GM18870 (cell line): Measurements from ENCODE around the gene USH1G.
"Not testable (repeated sequence)": the region's sequence is repeated elsewhere in the genome, so short reads cannot be mapped to it uniquely, and the experiment has no call there.

Experiments used
- ATAC-seq: cut with Tn5 transposase; IDR thresholded peaks from one replicate; pipeline ENCODE4 v1.9.1; 2021; ENCODE audit warnings: moderate library complexity; ENCODE audit not compliant: unreplicated experiment

The USH1G gene

GRCh38 chr17:74935585-74936469 lies 12.8 kb upstream of the USH1G start, which contains the start of gene OTOP3:
OTOP3 (plus strand) TSS chr17:74935898; CDS start chr17:74935922, 24 bp downstream.
- ATAC-seq: no peak

DNA sequence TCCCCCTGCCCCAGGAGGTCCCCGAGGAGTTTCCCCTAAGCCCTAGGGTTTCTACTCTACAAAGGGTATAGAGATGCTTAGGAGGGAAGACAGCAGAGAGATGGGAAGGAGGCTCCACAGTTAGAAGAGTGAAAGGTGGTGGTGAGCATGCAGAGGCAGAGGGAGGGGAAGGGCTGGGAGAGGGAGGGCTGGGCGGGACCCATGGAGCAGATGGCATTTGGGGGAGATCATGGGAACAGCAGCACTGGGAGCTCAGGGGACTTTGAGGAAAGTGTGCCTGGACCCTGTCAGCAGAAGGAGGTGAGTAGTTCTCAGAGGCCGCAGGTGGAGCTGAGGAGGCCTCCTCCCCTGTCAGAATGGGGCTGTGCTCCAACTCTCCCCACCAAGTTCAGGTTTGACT lies 12.0 kb upstream of the USH1G start:
- no peak for ATAC-seq

GRCh38 chr17:74930535-74931036 lies 7.5 kb upstream of the USH1G start:
- ATAC-seq: no peak

DNA sequence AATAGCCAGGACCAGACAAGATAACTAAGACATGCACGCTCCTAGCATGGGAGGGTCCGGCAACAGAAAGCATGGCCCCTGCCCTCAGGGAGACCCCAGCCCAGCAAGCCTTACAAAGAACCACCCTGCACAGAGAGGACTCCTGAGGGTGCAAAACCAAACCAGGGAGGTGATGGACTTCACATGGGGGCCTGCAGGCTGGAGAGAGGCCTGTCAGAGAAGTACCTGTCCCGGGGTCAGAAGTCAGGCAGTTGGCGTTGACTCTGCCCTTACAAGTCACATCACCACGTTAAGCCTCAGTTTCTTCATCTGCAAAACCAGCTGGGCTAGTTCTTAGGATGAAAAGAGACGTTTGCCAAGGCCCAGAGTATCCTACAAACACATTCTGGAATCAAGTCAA lies 5.7 kb upstream of the USH1G start:
- no peak for ATAC-seq

- no peak for ATAC-seq
These were observed 2.2 kb upstream of the USH1G start for GRCh38 chr17:74925242-74925641.

DNA sequence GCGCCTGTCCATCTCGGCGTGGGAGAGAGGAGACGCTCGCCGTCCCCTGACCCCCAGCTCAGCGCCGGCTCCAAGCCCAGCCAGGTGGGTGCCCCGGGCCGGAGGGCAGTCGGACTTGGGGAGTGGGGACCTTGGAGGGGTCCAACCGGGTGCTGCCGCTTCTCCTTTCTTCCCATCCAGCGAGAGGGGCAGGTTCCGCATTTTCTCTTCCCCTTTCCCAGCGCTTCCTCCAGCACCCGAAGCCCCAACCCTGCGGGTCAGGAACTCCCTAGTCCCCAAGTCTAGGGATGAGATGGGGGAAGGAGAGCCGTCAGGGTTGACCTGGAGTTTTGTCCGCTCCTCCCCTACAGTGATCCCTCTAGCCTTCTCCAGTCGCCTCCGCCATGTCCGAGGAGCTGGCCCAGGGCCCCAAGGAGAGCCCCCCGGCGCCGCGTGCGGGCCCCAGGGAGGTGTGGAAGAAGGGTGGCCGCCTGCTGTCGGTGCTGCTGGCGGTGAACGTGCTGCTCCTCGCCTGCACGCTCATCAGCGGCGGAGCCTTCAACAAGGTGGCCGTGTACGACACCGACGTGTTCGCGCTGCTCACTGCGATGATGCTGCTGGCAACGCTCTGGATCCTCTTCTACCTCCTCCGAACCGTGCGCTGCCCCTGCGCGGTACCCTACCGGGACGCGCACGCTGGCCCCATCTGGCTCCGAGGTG lies 1.3 kb upstream of the USH1G start, which contains the start of gene OTOP2:
TSS of gene OTOP2 (plus strand) at position 24 of the 699 bp plus-strand sequence. CDS start at position 384, 360 bp downstream.
- ATAC-seq: no peak

GRCh38 chr17:74923538-74924249 lies 639 bp upstream of the USH1G start:
- no peak for ATAC-seq

DNA sequence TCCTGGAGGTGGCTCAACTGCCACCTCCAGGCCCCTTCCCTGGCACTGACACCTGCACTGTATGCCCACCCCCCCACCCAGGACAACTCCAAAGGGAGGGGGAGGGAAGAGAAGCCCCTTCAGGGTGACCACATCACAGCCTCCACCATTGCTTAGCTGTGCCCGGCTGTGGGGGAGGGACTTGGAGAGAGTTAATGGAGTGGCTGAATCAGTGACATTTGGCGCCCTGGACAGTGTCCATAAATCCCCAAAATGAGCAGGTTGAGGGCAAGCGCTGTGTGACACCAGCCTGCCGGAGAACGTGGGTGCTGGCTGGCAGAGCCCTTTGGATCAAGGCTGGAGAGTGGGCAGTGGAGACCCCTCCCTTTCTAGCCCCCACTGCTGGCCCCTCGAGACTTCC lies 883 bp downstream of the USH1G start:
- ATAC-seq: no peak

GRCh38 chr17:74921769-74922168 lies 1.3 kb downstream of the USH1G start:
- no peak for ATAC-seq

- no peak for ATAC-seq
These were observed 1.9 kb downstream of the USH1G start for GRCh38 chr17:74921026-74921681.

GRCh38 chr17:74920642-74921025 lies 2.4 kb downstream of the USH1G start:
- no peak for ATAC-seq

GRCh38 chr17:74920306-74920620 lies 2.8 kb downstream of the USH1G start:
- ATAC-seq: no peak

DNA sequence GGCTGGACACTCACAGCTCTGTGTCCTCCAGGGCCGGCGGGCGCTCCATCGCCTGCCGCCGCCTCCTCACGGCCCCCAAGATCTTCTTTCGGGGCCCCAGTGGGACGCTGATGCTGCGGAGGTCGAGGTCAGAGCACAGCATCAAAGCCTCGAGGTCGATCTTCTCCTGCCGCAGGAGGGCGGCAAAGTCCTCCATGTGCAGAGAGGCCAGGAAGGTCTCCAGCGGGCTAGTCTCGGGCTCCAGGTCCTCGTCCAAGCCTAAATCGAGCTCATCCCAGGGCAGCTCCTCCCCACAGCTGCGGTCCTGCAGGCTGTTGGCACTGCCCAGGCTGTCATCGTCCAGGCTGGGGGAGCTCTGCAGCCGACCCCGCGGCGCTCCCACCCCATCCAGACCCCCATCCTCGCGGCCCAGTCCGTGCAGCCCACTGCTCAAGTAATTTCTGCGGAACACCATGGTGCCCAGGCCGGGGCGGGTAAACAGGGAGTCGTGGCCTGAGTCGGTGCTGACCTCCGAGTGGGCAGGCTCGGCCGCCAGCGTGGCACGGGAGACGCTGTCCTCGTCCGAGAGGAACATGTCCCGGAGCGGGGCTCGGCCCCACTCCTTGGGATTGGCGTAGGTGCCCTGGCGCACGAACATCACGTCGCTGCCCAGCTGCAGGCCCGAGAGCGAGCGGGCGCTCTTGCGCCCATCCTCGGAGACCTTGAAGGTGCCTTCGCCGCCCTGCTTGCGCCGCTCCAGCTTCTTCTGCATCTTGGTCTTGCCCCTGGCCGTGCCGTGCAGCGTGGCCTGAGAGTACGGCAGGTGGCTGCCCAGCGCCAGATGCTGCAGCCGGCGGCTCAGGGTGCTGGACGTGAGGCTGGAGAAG lies 3.4 kb downstream of the USH1G start:
- no peak for ATAC-seq

DNA sequence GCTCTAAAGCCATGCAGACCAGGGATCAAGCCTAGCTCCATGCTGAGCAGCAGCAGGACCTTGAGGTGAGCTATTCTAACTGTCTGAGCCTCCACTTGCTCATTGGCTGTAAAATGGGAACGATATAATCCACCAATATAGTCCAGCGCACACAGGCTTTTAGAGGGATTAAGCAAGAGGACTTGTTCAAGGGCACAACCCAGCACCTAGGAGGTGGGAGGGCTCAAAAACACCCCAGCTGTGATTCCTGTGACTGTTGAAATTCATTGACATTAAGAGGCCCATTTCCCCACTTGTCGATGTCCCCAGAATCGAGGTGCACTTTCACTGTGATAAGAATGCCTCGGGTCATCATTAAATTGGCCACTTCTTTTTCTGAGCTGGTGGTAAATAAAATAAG lies 4.1 kb downstream of the USH1G start:
- no peak for ATAC-seq

DNA sequence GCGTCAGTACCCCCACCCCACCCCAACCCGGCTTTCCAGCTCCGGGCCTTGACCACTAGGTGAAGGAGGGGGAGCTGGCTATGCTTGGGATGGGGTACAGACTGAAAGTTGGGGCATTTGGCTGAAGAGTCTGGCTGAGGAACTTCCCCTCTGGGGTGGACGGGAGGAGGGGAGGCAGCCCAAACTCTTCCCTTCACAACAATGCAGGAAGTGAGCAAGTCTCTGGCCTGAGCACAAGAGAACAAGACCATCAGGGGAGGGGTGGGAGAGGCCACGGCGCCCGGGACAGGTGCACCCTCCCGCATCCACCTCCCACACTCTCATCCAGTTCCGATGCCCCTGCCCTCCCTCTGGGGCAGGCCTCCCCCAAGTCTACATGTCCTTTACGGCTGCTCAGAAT lies 5.6 kb downstream of the USH1G start:
- ATAC-seq: no peak

- ATAC-seq: no peak
These were observed 6.2 kb downstream of the USH1G start for GRCh38 chr17:74916851-74917199.

DNA sequence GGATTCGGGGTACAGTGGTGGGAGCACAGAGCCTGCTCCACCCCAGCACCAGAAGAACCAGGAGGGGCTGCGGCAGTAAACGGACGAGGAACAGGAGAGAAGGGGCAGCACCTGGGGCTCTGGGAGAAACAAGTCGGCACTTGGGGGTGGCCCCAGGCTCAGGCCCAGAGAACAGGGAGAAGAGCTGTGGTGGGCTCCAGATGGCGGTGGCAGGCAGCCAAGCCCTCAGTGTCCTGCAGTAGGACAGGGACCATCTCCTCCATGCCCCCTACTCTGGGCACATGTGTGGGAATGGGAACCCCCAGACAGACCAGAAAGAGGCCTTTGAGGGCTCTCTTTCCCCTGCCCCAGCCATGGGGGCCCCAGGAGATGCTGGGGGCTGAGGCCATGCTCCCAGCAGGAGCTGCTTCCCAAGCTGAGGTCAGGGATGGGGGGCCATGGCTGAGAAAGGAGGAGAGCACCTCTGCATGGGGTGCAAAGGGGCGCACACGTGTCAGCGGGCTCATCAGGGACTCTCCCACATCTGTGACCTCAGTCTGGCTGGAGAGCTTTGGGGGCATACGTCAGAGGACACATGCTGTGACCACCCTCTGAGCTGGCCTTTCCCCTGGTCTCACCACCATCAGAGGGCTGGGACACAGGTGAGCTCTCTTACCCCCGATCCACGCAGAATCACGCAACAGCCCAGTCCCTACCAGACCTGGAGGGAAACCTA lies 6.8 kb downstream of the USH1G start:
- no peak for ATAC-seq

GRCh38 chr17:74911423-74911822 lies 11.6 kb downstream of the USH1G start:
- ATAC-seq: not testable (repeated sequence)

DNA sequence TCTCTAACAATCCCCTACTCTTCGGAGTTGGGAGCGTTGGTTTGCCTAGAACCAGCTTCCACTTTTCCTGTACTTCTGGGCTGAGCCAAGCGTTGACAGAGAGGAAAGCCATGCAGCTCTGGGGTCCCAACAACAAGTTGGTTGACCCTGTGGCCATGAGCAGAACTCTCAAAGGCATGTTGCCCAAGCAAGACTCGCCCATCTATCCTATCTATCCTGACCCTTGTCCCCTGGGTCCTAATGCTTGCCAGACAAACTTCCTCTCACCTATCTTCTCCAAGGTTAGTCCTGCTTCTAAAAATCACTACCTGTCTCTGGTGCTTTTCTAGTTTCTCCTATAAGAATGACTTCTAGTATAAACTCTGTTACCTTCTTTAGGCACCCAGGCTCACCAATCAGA lies 14.0 kb downstream of the USH1G start:
- ATAC-seq: not testable (repeated sequence)
